CD4-positive, alpha-beta T cell (primary cell): Measurements from ENCODE around the gene TM2D3. TPM values are rescaled to one million over a fixed set of nuclear protein-coding genes. Genes with fewer than 3 reads are reported as not detected.

Experiments used
- ATAC-seq: fragments of 200-7000 bp; cut with Tn5 transposase; one replicate; pipeline ENCODE4 v1.10.0; 2022; ENCODE audit warnings: mild to moderate bottlenecking; ENCODE audit not compliant: poor library complexity
- CTCF ChIA-PET: fragments of 350-600 bp; sonication (Branson Sonifier 250); formaldehyde crosslinking; loops from one replicate; lab custom pipeline; 2021; ENCODE audit warnings: antibody characterized with exemption, inconsistent platforms; lab: Charles Lee
- POLR2A ChIA-PET: fragments of 350-600 bp; sonication (Branson Sonifier 250); formaldehyde crosslinking; loops from one replicate; lab custom pipeline; 2021; ENCODE audit warnings: antibody characterized with exemption, inconsistent platforms; lab: Charles Lee
- DNase-seq, 14 experiments: peaks; one replicate each; pipeline ENCODE4 v3.0.0-alpha.2; 2013 to 2020; ENCODE audit warnings: mixed read lengths in 2 of 14
- H3K27ac ChIP-seq, 2 donors: one replicate each; pipeline versions ENCODE4 v1.5.1 to v1.7.0; 2013; ENCODE audit warnings: low read length in 2 of 2, low read depth in 1 of 2, mild to moderate bottlenecking in 1 of 2
- H3K27me3 ChIP-seq, 2 experiments: 1 replicate in 1 of 2; 2 replicates in 1 of 2; pipeline versions ENCODE4 v1.6.1 to v1.7.0; 2013; ENCODE audit warnings: low read length in 2 of 2, control low read depth in 1 of 2, mild to moderate bottlenecking in 1 of 2, moderate library complexity in 1 of 2; ENCODE audit not compliant: insufficient read depth in 2 of 2, control insufficient read depth in 1 of 2
- H3K36me3 ChIP-seq: one replicate; pipeline ENCODE4 v1.6.1; 2013; ENCODE audit warnings: low read length, control low read depth; ENCODE audit not compliant: insufficient read depth
- H3K4me1 ChIP-seq: one replicate; pipeline ENCODE4 v1.6.1; 2013; ENCODE audit warnings: low read length, control low read depth; ENCODE audit not compliant: insufficient read depth
- H3K4me3 ChIP-seq: one replicate; pipeline ENCODE4 v1.5.1; 2013; ENCODE audit warnings: mild to moderate bottlenecking, low read length, moderate library complexity
- H3K9me3 ChIP-seq, 2 experiments: 1 replicate in 1 of 2; 2 replicates in 1 of 2; pipeline versions ENCODE4 v1.6.1 to v1.7.0; 2013; ENCODE audit warnings: low read length in 2 of 2, mild to moderate bottlenecking in 2 of 2, control low read depth in 1 of 2, moderate library complexity in 1 of 2; ENCODE audit not compliant: control insufficient read depth in 1 of 2, insufficient read depth in 1 of 2
- H3K27ac Mint-ChIP-seq: one replicate; pipeline ENCODE4 v1.8.0; 2020; ENCODE audit warnings: mixed read lengths
- H3K27me3 Mint-ChIP-seq: one replicate; pipeline ENCODE4 v1.8.0; 2021; ENCODE audit warnings: mixed read lengths
- H3K36me3 Mint-ChIP-seq: one replicate; pipeline ENCODE4 v1.8.0; 2021; ENCODE audit warnings: low read depth, mixed read lengths
- H3K4me1 Mint-ChIP-seq: one replicate; pipeline ENCODE4 v1.8.0; 2021; ENCODE audit warnings: low read depth, mixed read lengths
- H3K4me3 Mint-ChIP-seq: one replicate; pipeline ENCODE4 v1.8.0; 2020; ENCODE audit warnings: mild to moderate bottlenecking, mixed read lengths
- H3K9me3 Mint-ChIP-seq: one replicate; pipeline ENCODE4 v1.8.0; 2020; ENCODE audit warnings: mixed read lengths
- CTCF ChIP-seq: fragments of 200-600 bp; IDR thresholded peaks from one replicate; pipeline ENCODE4 v1.8.0; 2022; ENCODE audit warnings: antibody characterized with exemption, mild to moderate bottlenecking
- intact Hi-C, 2 experiments: fragments of 100-400 bp; cut with DNase I in 1 of 2; cut with micrococcal nuclease in 1 of 2; formaldehyde crosslinking; loops; one replicate each; pipeline versions ENCODE4 v1.15.1 to v1.9.0; 2023 to 2025; cut with DNase I, micrococcal nuclease
- total RNA-seq, 174 experiments: library from RNA in 2 of 174; stranded (reverse) in 2 of 174; gene quantifications; one replicate each; pipeline ENCODE4 v1.2.3 and lab custom pipeline; 2021 to 2026

Gene TM2D3
- total RNA-seq, 2 experiments from 2014 or later: 102 to 107 TPM

- Mint-ChIP-seq H3K4me3 (no peak overlapping the region), H3K36me3 (no peaks in the 10 kb centered on the region), H3K27ac (no peak overlapping the region), H3K9me3 (no peaks in the 10 kb centered on the region), H3K27me3 (no peaks in the 10 kb centered on the region), H3K4me1 (no peaks in the 10 kb centered on the region)
- DNase-seq: no peak
- intact Hi-C loops: no loop called here
- no peak overlapping the region for H3K27ac ChIP-seq
- no peak for TF ChIP-seq CTCF
- no peaks in the 10 kb centered on the region for H3K9me3 ChIP-seq
- H3K4me3 ChIP-seq: no peak overlapping the region
- no peaks in the 10 kb centered on the region for H3K36me3 ChIP-seq
- POLR2A ChIA-PET: no interaction called here
- CTCF ChIA-PET: no interaction called here
- ATAC-seq: no peak
- H3K4me1 ChIP-seq: no peaks in the 10 kb centered on the region
- no peaks in the 10 kb centered on the region for H3K27me3 ChIP-seq
Measured at GRCh38 chr15:101611580-101612299, 40.4 kb downstream of the TM2D3 start.

GRCh38 chr15:101611007-101611406, 41.2 kb downstream of the TM2D3 start:
- DNase-seq (no peak), ATAC-seq (no peak)
- POLR2A ChIA-PET: no interaction called here
- Mint-ChIP-seq H3K4me1 (no peaks in the 10 kb centered on the region), H3K27ac (no peak overlapping the region), H3K4me3 (no peak overlapping the region), H3K27me3 (no peaks in the 10 kb centered on the region), H3K9me3 (no peaks in the 10 kb centered on the region), H3K36me3 (no peaks in the 10 kb centered on the region)
- no peak overlapping the region for H3K4me3 ChIP-seq
- no peaks in the 10 kb centered on the region for H3K4me1 ChIP-seq
- CTCF ChIA-PET: no interaction called here
- H3K27ac ChIP-seq: no peak overlapping the region
- intact Hi-C loops: no loop called here
- no peaks in the 10 kb centered on the region for H3K36me3 ChIP-seq
- TF ChIP-seq CTCF: no peak
- H3K27me3 ChIP-seq: no peaks in the 10 kb centered on the region
- no peaks in the 10 kb centered on the region for H3K9me3 ChIP-seq

- no peak overlapping the region for H3K27ac ChIP-seq
- intact Hi-C loops: no loop called here
- H3K36me3 ChIP-seq: no peaks in the 10 kb centered on the region
- Mint-ChIP-seq H3K4me1 (no peaks in the 10 kb centered on the region), H3K36me3 (no peaks in the 10 kb centered on the region), H3K27me3 (no peaks in the 10 kb centered on the region), H3K9me3 (no peaks in the 10 kb centered on the region), H3K4me3 (no peak overlapping the region), H3K27ac (no peak overlapping the region)
- CTCF ChIA-PET: no interaction called here
- no peaks in the 10 kb centered on the region for H3K9me3 ChIP-seq
- TF ChIP-seq CTCF: no peak
- no peak for DNase-seq
- H3K4me1 ChIP-seq: no peaks in the 10 kb centered on the region
- no peaks in the 10 kb centered on the region for H3K27me3 ChIP-seq
- POLR2A ChIA-PET: no interaction called here
- H3K4me3 ChIP-seq: no peak overlapping the region
- ATAC-seq: no peak
Measured at GRCh38 chr15:101610611-101611000, 41.6 kb downstream of the TM2D3 start.
